Right lobe of liver (tissue), 6 donors: Measurements from ENCODE around the gene CDH13. TPM values are rescaled to one million over a fixed set of nuclear protein-coding genes. Genes with fewer than 3 reads are reported as not detected.

ENCODE experiments used
- ATAC-seq, 4 donors: fragments of 200-7000 bp; cut with Tn5 transposase; one replicate each; pipeline ENCODE4 v1.9.1; 2020; ENCODE audit warnings: mild to moderate bottlenecking in 4 of 4, moderate library complexity in 4 of 4
- DNase-seq, 3 donors: peaks; one replicate each; pipeline ENCODE4 v3.0.0-alpha.2; 2020
- H3K27ac ChIP-seq, 3 donors: fragments of 200-600 bp; one replicate each; pipeline ENCODE4 v1.8.0; 2022
- H3K27me3 ChIP-seq, 2 donors: fragments of 200-600 bp; one replicate each; pipeline ENCODE4 v1.8.0; 2022
- H3K36me3 ChIP-seq, 4 donors: fragments of 200-600 bp; sonication (generic) in 1 of 4; one replicate each; pipeline versions ENCODE4 v1.5.1 to v1.8.0; 2017 to 2022; ENCODE audit warnings: control low read depth in 1 of 4
- H3K4me1 ChIP-seq, 4 donors: fragments of 200-600 bp; sonication (generic) in 1 of 4; one replicate each; pipeline versions ENCODE4 v1.5.1 to v1.8.0; 2017 to 2022; ENCODE audit warnings: control low read depth in 1 of 4
- H3K4me3 ChIP-seq, 3 donors: fragments of 200-600 bp; one replicate each; pipeline ENCODE4 v1.8.0; 2022
- H3K9me3 ChIP-seq, 4 donors: fragments of 200-600 bp; sonication (generic) in 1 of 4; one replicate each; pipeline versions ENCODE4 v1.5.1 to v1.8.0; 2017 to 2022; ENCODE audit warnings: control low read depth in 1 of 4
- POLR2A ChIP-seq: fragments of 450-650 bp; IDR thresholded peaks from one replicate; pipeline ENCODE4 v1.6.1; 2017; ENCODE audit warnings: antibody characterized with exemption, mild to moderate bottlenecking
- WGBS: methylation state at CpG from one replicate; pipeline ENCODE4 v1.1.6; 2018; ENCODE audit warnings: low coverage, low lambda C conversion rate; ENCODE audit not compliant: insufficient coverage; ENCODE audit errors: missing lambda C conversion rate; 5-methylcytosine and 5-hydroxymethylcytosine counted together
- intact Hi-C, 2 donors: fragments of 100-400 bp; cut with DNase I; formaldehyde crosslinking; loops; one replicate each; pipeline versions ENCODE4 v1.11.2 to v1.14.1; 2022
- total RNA-seq, 6 experiments: library from RNA; depleted of rRNA in 2 of 6; stranded (reverse); fragments of >200 nt in 2 of 6; fragmentation: NEBNext Ultra II Directional in 3 of 6; extraction: Animal tissue kit (Norgen Biotek cat#: 25700) in 3 of 6; gene quantifications; one replicate each; pipeline versions ENCODE4 v1.1.0 to v1.2.4, GENCODE V29; 2016 to 2023
- TF ChIP-seq, protein P1 (sequence below), 4 donors: fragments of 200-600 bp in 3 of 4; fragments of 450-650 bp in 1 of 4; IDR thresholded peaks; one replicate each; pipeline versions ENCODE4 v1.5.1 to v1.8.0; 2016 to 2022; ENCODE audit warnings: antibody characterized with exemption in 4 of 4, mild to moderate bottlenecking in 2 of 4
- donor health status: DM: no; HTN: yes; CAD: no.
- donor health status: DM: no; HTN: no; CAD: no.
- donor health status: DM: no; HTN: no; CAD: no.
- donor health status: DM: no; HTN: yes; CAD: no.
- donor health status: DM: no; HTN: yes; CAD: no.

Gene CDH13
- total RNA-seq, 6 experiments from 2014 or later: 0.13 to 4.6 (median 0.49) TPM

DNA sequence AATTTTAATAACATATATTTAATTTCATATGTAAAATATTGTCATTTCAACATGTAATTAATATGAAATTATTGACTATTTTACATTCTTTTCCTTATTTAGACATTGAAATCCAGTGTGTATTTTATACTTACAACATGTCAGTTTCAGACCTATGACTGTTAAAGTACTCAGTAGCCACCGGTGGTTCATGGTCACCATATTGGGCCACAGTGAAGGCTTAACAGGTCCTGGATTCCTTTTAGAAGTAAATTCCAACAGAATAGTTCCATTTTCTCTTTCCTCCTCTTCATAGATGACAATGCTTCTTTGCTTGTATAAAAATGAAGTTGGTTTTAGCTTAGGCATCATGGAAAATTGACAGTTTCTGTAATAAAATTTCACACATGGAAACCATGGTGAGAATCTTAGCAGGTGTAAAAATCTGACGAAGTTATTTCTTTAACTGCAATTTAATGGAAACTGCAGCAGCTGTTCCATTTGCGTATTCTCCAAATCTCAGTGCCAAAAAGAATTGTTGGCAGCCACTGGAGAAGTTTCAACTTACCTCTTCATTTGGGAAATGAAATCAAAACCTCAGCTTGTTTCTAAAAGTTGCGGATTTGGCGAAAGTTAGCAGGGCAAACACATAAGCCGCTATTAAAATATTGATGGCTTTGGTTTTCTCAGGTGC lies 231.1 kb downstream of the CDH13 start:
- intact Hi-C loops: no loop called here
- no peak for TF ChIP-seq POLR2A
- TF ChIP-seq, protein P1, sequence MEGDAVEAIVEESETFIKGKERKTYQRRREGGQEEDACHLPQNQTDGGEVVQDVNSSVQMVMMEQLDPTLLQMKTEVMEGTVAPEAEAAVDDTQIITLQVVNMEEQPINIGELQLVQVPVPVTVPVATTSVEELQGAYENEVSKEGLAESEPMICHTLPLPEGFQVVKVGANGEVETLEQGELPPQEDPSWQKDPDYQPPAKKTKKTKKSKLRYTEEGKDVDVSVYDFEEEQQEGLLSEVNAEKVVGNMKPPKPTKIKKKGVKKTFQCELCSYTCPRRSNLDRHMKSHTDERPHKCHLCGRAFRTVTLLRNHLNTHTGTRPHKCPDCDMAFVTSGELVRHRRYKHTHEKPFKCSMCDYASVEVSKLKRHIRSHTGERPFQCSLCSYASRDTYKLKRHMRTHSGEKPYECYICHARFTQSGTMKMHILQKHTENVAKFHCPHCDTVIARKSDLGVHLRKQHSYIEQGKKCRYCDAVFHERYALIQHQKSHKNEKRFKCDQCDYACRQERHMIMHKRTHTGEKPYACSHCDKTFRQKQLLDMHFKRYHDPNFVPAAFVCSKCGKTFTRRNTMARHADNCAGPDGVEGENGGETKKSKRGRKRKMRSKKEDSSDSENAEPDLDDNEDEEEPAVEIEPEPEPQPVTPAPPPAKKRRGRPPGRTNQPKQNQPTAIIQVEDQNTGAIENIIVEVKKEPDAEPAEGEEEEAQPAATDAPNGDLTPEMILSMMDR (IDR thresholded peaks at IDR 0.05): no peak
- DNase-seq (no peak), ATAC-seq (no peak)
- H3K27me3 ChIP-seq: no peaks in the 10 kb centered on the region
- H3K36me3 ChIP-seq: no peaks in the 10 kb centered on the region
- H3K4me1 ChIP-seq: no peaks in the 10 kb centered on the region
- WGBS: 73% methylated on average over 6 of the region's 6 CpGs
- H3K4me3 ChIP-seq: no peak overlapping the region
- no peaks in the 10 kb centered on the region for H3K9me3 ChIP-seq
- H3K27ac ChIP-seq: no peak overlapping the region

GRCh38 chr16:82859662-82860061 lies 232.9 kb downstream of the CDH13 start:
- TF ChIP-seq, protein P1 (IDR thresholded peaks at IDR 0.05): no peak
- no peak for TF ChIP-seq POLR2A
- DNase-seq: no peak

DNA sequence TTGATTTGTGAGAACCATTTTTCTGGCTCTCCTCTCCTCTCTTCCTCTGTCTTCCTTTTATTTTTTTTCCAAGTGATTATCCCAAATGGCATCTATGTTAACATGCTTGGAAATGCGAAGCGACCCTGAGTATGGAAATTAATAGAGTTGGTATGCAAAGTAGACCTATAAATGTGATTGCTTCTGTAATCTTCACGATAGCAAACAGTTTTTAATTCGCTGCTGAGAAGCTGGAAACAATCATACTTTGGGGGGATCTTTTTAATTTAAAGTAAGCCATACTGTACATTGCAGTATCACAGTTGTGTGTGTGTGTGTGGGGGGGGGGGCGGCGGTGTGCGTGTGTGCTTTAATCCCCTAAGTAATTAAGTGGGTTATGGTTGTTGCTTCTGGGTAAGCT lies 233.3 kb downstream of the CDH13 start:
- ATAC-seq: no peak
- no peaks in the 10 kb centered on the region for H3K27me3 ChIP-seq
- no peaks in the 10 kb centered on the region for H3K9me3 ChIP-seq
- H3K4me1 ChIP-seq: no peaks in the 10 kb centered on the region
- H3K4me3 ChIP-seq: no peak overlapping the region
- no peaks in the 10 kb centered on the region for H3K36me3 ChIP-seq
- no peak for TF ChIP-seq POLR2A
- TF ChIP-seq, protein P1 (IDR thresholded peaks at IDR 0.05): no peak
- no peak overlapping the region for H3K27ac ChIP-seq
- no peak for DNase-seq
- 66% methylated on average over 6 of the region's 7 CpGs for WGBS
- intact Hi-C loops: no loop called here

More at GRCh38 chr16:82859662-82860061, 232.9 kb downstream of the CDH13 start:
- ATAC-seq: no peak
- Histone ChIP-seq H3K4me1 (no peaks in the 10 kb centered on the region), H3K9me3 (no peaks in the 10 kb centered on the region), H3K36me3 (no peaks in the 10 kb centered on the region), H3K4me3 (no peak overlapping the region), H3K27me3 (no peaks in the 10 kb centered on the region), H3K27ac (no peak overlapping the region)
- intact Hi-C loops: no loop called here
- 76% methylated on average over 4 of the region's 6 CpGs for WGBS

- intact Hi-C loops: no loop called here
- Histone ChIP-seq H3K27ac (no peak overlapping the region), H3K27me3 (no peaks in the 10 kb centered on the region), H3K4me1 (no peaks in the 10 kb centered on the region), H3K36me3 (no peaks in the 10 kb centered on the region), H3K9me3 (no peaks in the 10 kb centered on the region), H3K4me3 (no peak overlapping the region)
- no CpG with 5 or more reads among the region's 1 CpG for WGBS
- TF ChIP-seq, protein P1 (IDR thresholded peaks at IDR 0.05): no peak
- no peak for TF ChIP-seq POLR2A
- ATAC-seq (no peak), DNase-seq (no peak)
Measured at GRCh38 chr16:82862057-82862456, 235.3 kb downstream of the CDH13 start.
